Neural progenitor cell (in vitro differentiated cells): ENCODE results near the gene HCN1. TPM values are rescaled to one million over a fixed set of nuclear protein-coding genes. Genes with fewer than 3 reads are reported as not detected.

ENCODE experiments used
- DNase-seq: peaks from one replicate; pipeline ENCODE4 v3.0.0-alpha.2; 2016; ENCODE audit warnings: low spot score
- H2AFZ ChIP-seq: fragments of 200-600 bp; sonication (generic); replicated peaks from 2 replicates; pipeline ENCODE4 v1.6.1; 2016; ENCODE audit warnings: antibody characterized with exemption
- H3F3A ChIP-seq: fragments of 200-600 bp; sonication (generic); 2 replicates; pipeline ENCODE4 v1.6.1; 2016; ENCODE audit warnings: antibody characterized with exemption, low read depth
- H3K27ac ChIP-seq: fragments of 200-600 bp; sonication (generic); 2 replicates; pipeline ENCODE4 v1.5.1; 2016; ENCODE audit warnings: mild to moderate bottlenecking
- H3K27me3 ChIP-seq: fragments of 200-600 bp; sonication (generic); 2 replicates; pipeline ENCODE4 v1.6.1; 2016; ENCODE audit warnings: mild to moderate bottlenecking, moderate library complexity
- H3K36me3 ChIP-seq: fragments of 200-600 bp; sonication (generic); 2 replicates; pipeline ENCODE4 v1.5.1; 2016
- H3K4me1 ChIP-seq: fragments of 200-600 bp; sonication (generic); 2 replicates; pipeline ENCODE4 v1.6.1; 2016; ENCODE audit warnings: mixed run types
- H3K4me2 ChIP-seq: fragments of 200-600 bp; sonication (generic); 2 replicates; pipeline ENCODE4 v1.6.1; 2016
- H3K4me3 ChIP-seq: fragments of 200-600 bp; sonication (generic); 2 replicates; pipeline ENCODE4 v1.5.1; 2016
- H3K79me2 ChIP-seq: fragments of 200-600 bp; sonication (generic); 2 replicates; pipeline ENCODE4 v1.6.1; 2016; ENCODE audit warnings: low read depth
- H3K9ac ChIP-seq: fragments of 200-600 bp; sonication (generic); 2 replicates; pipeline ENCODE4 v1.6.1; 2016
- H3K9me3 ChIP-seq: fragments of 200-600 bp; sonication (generic); 2 replicates; pipeline ENCODE4 v1.5.1; 2016; ENCODE audit warnings: low read depth
- H4K20me1 ChIP-seq: fragments of 200-600 bp; sonication (generic); 2 replicates; pipeline ENCODE4 v1.6.1; 2016; ENCODE audit warnings: low read depth
- H3K27ac Mint-ChIP-seq: 3 replicates; pipeline ENCODE4 v1.8.0; 2021; ENCODE audit warnings: mixed read lengths
- H3K27me3 Mint-ChIP-seq: 2 replicates; pipeline ENCODE4 v1.8.0; 2022; ENCODE audit warnings: low read depth, mild to moderate bottlenecking, inconsistent platforms, moderate library complexity, mixed read lengths; ENCODE audit not compliant: insufficient read depth
- H3K36me3 Mint-ChIP-seq: 3 replicates; pipeline ENCODE4 v1.8.0; 2021; ENCODE audit warnings: mixed read lengths
- H3K4me1 Mint-ChIP-seq: 3 replicates; pipeline ENCODE4 v1.8.0; 2021; ENCODE audit warnings: mixed read lengths
- H3K4me3 Mint-ChIP-seq: 3 replicates; pipeline ENCODE4 v1.8.0; 2021; ENCODE audit warnings: mild to moderate bottlenecking, moderate library complexity, mixed read lengths
- H3K9me3 Mint-ChIP-seq: 3 replicates; pipeline ENCODE4 v1.8.0; 2020; ENCODE audit warnings: mixed read lengths
- EZH2 ChIP-seq: fragments of 200-600 bp; sonication (generic); IDR thresholded peaks from 2 replicates; pipeline ENCODE4 v1.6.1; 2017; ENCODE audit warnings: antibody characterized with exemption, mild to moderate bottlenecking, moderate library complexity
- EZH2phosphoT487 ChIP-seq: fragments of 200-600 bp; sonication (generic); IDR thresholded peaks from 2 replicates; pipeline ENCODE4 v1.6.1; 2017; ENCODE audit warnings: antibody characterized with exemption
- total RNA-seq: library from RNA; depleted of rRNA; stranded (reverse); fragments of >200 nt; gene quantifications from 2 replicates; pipeline ENCODE4 v1.2.3, GENCODE V29; 2015; ENCODE audit warnings: low replicate concordance
- TF ChIP-seq, protein P1 (sequence below): fragments of 200-600 bp; sonication (generic); IDR thresholded peaks from 2 replicates; pipeline ENCODE4 v1.5.1; 2017; ENCODE audit warnings: antibody characterized with exemption, mild to moderate bottlenecking

Gene HCN1
- total RNA-seq, 1 donor from 2014 or later = not detected

DNA sequence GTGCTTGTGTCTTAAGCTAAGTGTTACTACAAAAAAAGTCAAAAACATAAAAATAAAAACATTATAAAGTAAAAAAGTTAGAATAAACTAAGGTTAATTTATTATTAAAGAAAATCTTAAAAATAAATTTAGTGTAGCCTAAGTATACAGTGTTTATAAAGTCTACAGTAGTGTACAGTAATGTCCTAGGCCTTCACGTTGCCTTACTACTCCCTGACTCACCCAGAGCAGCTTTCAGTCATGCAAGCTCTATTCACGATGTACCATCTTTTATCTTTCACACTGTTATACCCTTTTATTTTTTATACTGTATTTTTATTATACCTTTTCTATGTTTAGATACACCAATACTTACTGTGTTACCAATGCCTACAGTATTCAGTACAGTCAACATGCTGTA, 288.1 kb downstream of the HCN1 start:
- no peaks in the 10 kb centered on the region for H3K79me2 ChIP-seq
- H3K4me1 ChIP-seq = peaks cover 17% of the 10 kb centered on the region
- H3K4me3 Mint-ChIP-seq = no peak overlapping the region
- no peak for DNase-seq
- H3K27me3 ChIP-seq = no peaks in the 10 kb centered on the region
- H3K9me3 ChIP-seq = no peaks in the 10 kb centered on the region
- H3F3A ChIP-seq = no peaks in the 10 kb centered on the region
- no peaks in the 10 kb centered on the region for H3K9me3 Mint-ChIP-seq
- no peaks in the 10 kb centered on the region for H3K36me3 Mint-ChIP-seq
- no peak overlapping the region for H3K4me2 ChIP-seq
- peaks cover 5% of the 10 kb centered on the region for H3K27me3 Mint-ChIP-seq
- no peaks in the 10 kb centered on the region for H3K36me3 ChIP-seq
- H3K4me1 Mint-ChIP-seq = peaks cover 17% of the 10 kb centered on the region
- H3K4me3 ChIP-seq = no peak overlapping the region
- no peak overlapping the region for H2AFZ ChIP-seq
- no peak overlapping the region for H3K27ac ChIP-seq
- no peak for TF ChIP-seq EZH2phosphoT487
- TF ChIP-seq, protein P1, sequence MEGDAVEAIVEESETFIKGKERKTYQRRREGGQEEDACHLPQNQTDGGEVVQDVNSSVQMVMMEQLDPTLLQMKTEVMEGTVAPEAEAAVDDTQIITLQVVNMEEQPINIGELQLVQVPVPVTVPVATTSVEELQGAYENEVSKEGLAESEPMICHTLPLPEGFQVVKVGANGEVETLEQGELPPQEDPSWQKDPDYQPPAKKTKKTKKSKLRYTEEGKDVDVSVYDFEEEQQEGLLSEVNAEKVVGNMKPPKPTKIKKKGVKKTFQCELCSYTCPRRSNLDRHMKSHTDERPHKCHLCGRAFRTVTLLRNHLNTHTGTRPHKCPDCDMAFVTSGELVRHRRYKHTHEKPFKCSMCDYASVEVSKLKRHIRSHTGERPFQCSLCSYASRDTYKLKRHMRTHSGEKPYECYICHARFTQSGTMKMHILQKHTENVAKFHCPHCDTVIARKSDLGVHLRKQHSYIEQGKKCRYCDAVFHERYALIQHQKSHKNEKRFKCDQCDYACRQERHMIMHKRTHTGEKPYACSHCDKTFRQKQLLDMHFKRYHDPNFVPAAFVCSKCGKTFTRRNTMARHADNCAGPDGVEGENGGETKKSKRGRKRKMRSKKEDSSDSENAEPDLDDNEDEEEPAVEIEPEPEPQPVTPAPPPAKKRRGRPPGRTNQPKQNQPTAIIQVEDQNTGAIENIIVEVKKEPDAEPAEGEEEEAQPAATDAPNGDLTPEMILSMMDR = no peak
- no peak for TF ChIP-seq EZH2
- H3K27ac Mint-ChIP-seq = no peak overlapping the region
- no peaks in the 10 kb centered on the region for H4K20me1 ChIP-seq
- H3K9ac ChIP-seq = no peak overlapping the region

- TF ChIP-seq, protein P1 = no peak
- no peak for TF ChIP-seq EZH2phosphoT487
- Mint-ChIP-seq H3K9me3 (no peaks in the 10 kb centered on the region), H3K4me3 (no peak overlapping the region), H3K36me3 (no peaks in the 10 kb centered on the region), H3K4me1 (peaks cover 14% of the 10 kb centered on the region), H3K27ac (peak overlapping the region; percentile 57), H3K27me3 (peaks cover 2% of the 10 kb centered on the region)
- Histone ChIP-seq H2AFZ (peak overlapping the region; percentile 33), H3K4me2 (peak overlapping the region; percentile 6), H3F3A (no peaks in the 10 kb centered on the region), H3K9me3 (no peaks in the 10 kb centered on the region), H4K20me1 (no peaks in the 10 kb centered on the region), H3K4me1 (peaks cover 12% of the 10 kb centered on the region), H3K27me3 (no peaks in the 10 kb centered on the region), H3K79me2 (no peaks in the 10 kb centered on the region), H3K4me3 (no peak overlapping the region), H3K27ac (no peak overlapping the region), H3K36me3 (no peaks in the 10 kb centered on the region), H3K9ac (no peak overlapping the region)
- no peak for DNase-seq
Observed at GRCh38 chr5:45402804-45403455, 293.2 kb downstream of the HCN1 start.

DNA sequence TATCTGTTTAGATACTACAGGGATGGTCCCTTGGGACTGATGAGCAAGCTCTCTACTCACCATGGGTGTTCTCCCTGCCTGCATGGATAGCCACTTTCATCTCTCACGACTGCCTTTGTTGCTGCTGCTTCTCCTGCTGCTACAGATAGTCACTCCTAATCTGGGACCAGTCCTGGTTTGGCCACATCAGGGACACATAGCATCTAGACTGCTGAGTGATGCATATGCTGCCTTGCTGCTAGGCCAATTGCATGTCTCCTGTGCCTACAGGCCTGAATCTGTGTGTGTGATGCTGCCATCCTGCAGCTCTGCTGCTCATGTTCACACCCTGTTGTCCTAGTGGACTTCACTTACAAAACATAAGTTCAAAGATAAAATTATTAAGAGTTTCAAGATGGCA, 297.1 kb downstream of the HCN1 start:
- H3K4me3 ChIP-seq = no peak overlapping the region
- TF ChIP-seq EZH2phosphoT487 = no peak
- TF ChIP-seq, protein P1 = no peak
- TF ChIP-seq EZH2 = no peak
- Mint-ChIP-seq H3K9me3 (no peaks in the 10 kb centered on the region), H3K36me3 (no peaks in the 10 kb centered on the region), H3K27me3 (no peaks in the 10 kb centered on the region), H3K27ac (no peak overlapping the region), H3K4me3 (no peak overlapping the region), H3K4me1 (peaks cover 17% of the 10 kb centered on the region)
- no peaks in the 10 kb centered on the region for H3K27me3 ChIP-seq
- no peaks in the 10 kb centered on the region for H3K36me3 ChIP-seq
- peak; percentile 35 for DNase-seq
- H3K9me3 ChIP-seq = no peaks in the 10 kb centered on the region
- no peaks in the 10 kb centered on the region for H4K20me1 ChIP-seq
- H3K4me2 ChIP-seq = no peak overlapping the region
- H3K4me1 ChIP-seq = peaks cover 12% of the 10 kb centered on the region
- H3K27ac ChIP-seq = no peak overlapping the region
- H3K79me2 ChIP-seq = no peaks in the 10 kb centered on the region
- no peak overlapping the region for H3K9ac ChIP-seq
- H3F3A ChIP-seq = no peaks in the 10 kb centered on the region
- no peak overlapping the region for H2AFZ ChIP-seq
